ENCODE results near the gene EFHC1. TPM values are rescaled to one million over a fixed set of nuclear protein-coding genes. Genes with fewer than 3 reads are reported as not detected.

The EFHC1 gene
- total and polyA plus RNA-seq, 8 donors, result 7.2 to 54.3 (median 35.5) TPM

GRCh38 chr6:52489881-52490280 lies 69.7 kb downstream of the EFHC1 start:
- H3K4me1 ChIP-seq, result no peaks in the 10 kb centered on the region
- no peak for DNase-seq
- TF ChIP-seq POLR2AphosphoS5 (IDR thresholded peaks at IDR 0.05) (no peak), CTCF (IDR thresholded peaks at IDR 0.05) (no peak), POLR2A (IDR thresholded peaks at IDR 0.05) (no peak), EP300 (IDR thresholded peaks at IDR 0.05) (no peak)
- intact Hi-C loops (cut with DNase I; ENCODE audit: low total_unique reads), result loop anchor here (10.0 kb wide), 1 partner anchor 65 kb away; the partner anchor contains the start of gene EFHC1
- no peak overlapping the region for H3K4me3 ChIP-seq
- no peaks in the 10 kb centered on the region for H3K27me3 ChIP-seq
- 70 to 85% (median 84%) methylated on average over 5 of the region's 5 CpGs for WGBS, 5 donors
- no peak overlapping the region for H3K27ac ChIP-seq
- H3K9me3 ChIP-seq, result peaks cover 0 to 2% (median 0%) of the 10 kb centered on the region in 4 donors
- H3K36me3 ChIP-seq, result peaks cover 0 to 5% (median 2%) of the 10 kb centered on the region in 4 donors

- Histone ChIP-seq H3K27ac (peak overlapping the region in 3 of 5 donors; percentile 22 to 62 (median 57)), H3K4me3 (no peak overlapping the region)
- TF ChIP-seq EP300 (IDR thresholded peaks at IDR 0.05), result no peak
- TF ChIP-seq POLR2A (IDR thresholded peaks at IDR 0.05), result no peak
- TF ChIP-seq CTCF (IDR thresholded peaks at IDR 0.05), result no peak
- no peak for TF ChIP-seq POLR2AphosphoS5 (IDR thresholded peaks at IDR 0.05)
These were observed 71.3 kb downstream of the EFHC1 start for GRCh38 chr6:52491203-52492069.

GRCh38 chr6:52493669-52494068 lies 73.5 kb downstream of the EFHC1 start:
- peaks cover 0 to 8% (median 4%) of the 10 kb centered on the region in 4 donors for H3K4me1 ChIP-seq
- TF ChIP-seq POLR2A (IDR thresholded peaks at IDR 0.05) (no peak), POLR2AphosphoS5 (IDR thresholded peaks at IDR 0.05) (no peak), EP300 (IDR thresholded peaks at IDR 0.05) (no peak), CTCF (IDR thresholded peaks at IDR 0.05) (no peak)
- H3K9me3 ChIP-seq, result peaks cover 0 to 5% (median 0%) of the 10 kb centered on the region in 4 donors
- 66 to 75% (median 69%) methylated on average over 3 of the region's 3 CpGs for WGBS, 5 donors
- H3K36me3 ChIP-seq, result peaks cover 0 to 5% (median 0%) of the 10 kb centered on the region in 4 donors
- no peaks in the 10 kb centered on the region for H3K27me3 ChIP-seq
- DNase-seq, result no peak
- intact Hi-C loops (cut with DNase I; ENCODE audit: low total_unique reads), result loop anchor here (10.0 kb wide), 1 partner anchor 69 kb away; the partner anchor contains the start of gene EFHC1
- H3K27ac ChIP-seq, result no peak overlapping the region
- H3K4me3 ChIP-seq, result no peak overlapping the region

More at GRCh38 chr6:52491203-52492069, 71.3 kb downstream of the EFHC1 start:
- intact Hi-C loops (cut with DNase I; ENCODE audit: low total_unique reads), result loop anchor here (10.0 kb wide), 1 partner anchor 67 kb away; the partner anchor contains the start of gene EFHC1
- Histone ChIP-seq H3K9me3 (peaks cover 0 to 5% (median 0%) of the 10 kb centered on the region in 4 donors), H3K36me3 (peaks cover 0 to 5% (median 0%) of the 10 kb centered on the region in 4 donors), H3K27me3 (no peaks in the 10 kb centered on the region), H3K4me1 (no peaks in the 10 kb centered on the region)
- WGBS, 5 donors, result 67 to 73% (median 69%) methylated on average over 14 of the region's 14 CpGs
- no peak for DNase-seq

- Histone ChIP-seq H3K9me3 (peaks cover 0 to 5% (median 0%) of the 10 kb centered on the region in 4 donors), H3K4me3 (no peak overlapping the region), H3K36me3 (peaks cover 0 to 5% (median 0%) of the 10 kb centered on the region in 4 donors), H3K27ac (no peak overlapping the region), H3K4me1 (peaks cover 0 to 16% (median 7%) of the 10 kb centered on the region in 4 donors), H3K27me3 (no peaks in the 10 kb centered on the region)
- 94 to 98% (median 95%) methylated on average over 7 of the region's 7 CpGs for WGBS, 5 donors
- DNase-seq, result no peak
- intact Hi-C loops (cut with DNase I; ENCODE audit: low total_unique reads), result loop anchor here (10.0 kb wide), 1 partner anchor 70 kb away; the partner anchor contains the start of gene EFHC1
- TF ChIP-seq CTCF (IDR thresholded peaks at IDR 0.05), result no peak
- no peak for TF ChIP-seq POLR2AphosphoS5 (IDR thresholded peaks at IDR 0.05)
These were observed 74.3 kb downstream of the EFHC1 start for GRCh38 chr6:52494298-52495072.
